NCI-H2196 (cell line): ENCODE measurements around the gene CNTLN.
A peak's percentile ranks its signal among the peaks of the same experiment; 100 is the strongest.
"Not testable (repeated sequence)": the region's sequence is repeated elsewhere in the genome, so short reads cannot be mapped to it uniquely, and the experiment has no call there.

Source experiments
- DNase-seq: peaks from one replicate; lab custom pipeline; 2025; ENCODE audit not compliant: unreplicated experiment; lab: John Stamatoyannopoulos, UW

The CNTLN gene

GRCh38 chr9:17401858-17402257 lies 267.0 kb downstream of the CNTLN start:
- no peak for DNase-seq

- DNase-seq: no peak
Observed at GRCh38 chr9:17402309-17402708, 267.5 kb downstream of the CNTLN start.

GRCh38 chr9:17403539-17403938 lies 268.7 kb downstream of the CNTLN start:
- DNase-seq: no peak

GRCh38 chr9:17414986-17415385 lies 280.1 kb downstream of the CNTLN start:
- DNase-seq: no peak

GRCh38 chr9:17422994-17423680 lies 288.3 kb downstream of the CNTLN start:
- DNase-seq: peak; percentile 6

GRCh38 chr9:17423681-17424011 lies 288.8 kb downstream of the CNTLN start:
- no peak for DNase-seq

GRCh38 chr9:17425384-17425783 lies 290.5 kb downstream of the CNTLN start:
- no peak for DNase-seq

GRCh38 chr9:17433526-17433925 lies 298.7 kb downstream of the CNTLN start:
- DNase-seq: no peak

GRCh38 chr9:17436854-17437253 lies 302.0 kb downstream of the CNTLN start:
- DNase-seq: no peak

- no peak for DNase-seq
Observed at GRCh38 chr9:17437813-17438212, 303.0 kb downstream of the CNTLN start.

- DNase-seq: not testable (repeated sequence)
Observed at GRCh38 chr9:17445126-17445525, 310.3 kb downstream of the CNTLN start.

GRCh38 chr9:17453751-17454150 lies 318.9 kb downstream of the CNTLN start:
- DNase-seq: no peak

GRCh38 chr9:17462869-17463464 lies 328.1 kb downstream of the CNTLN start:
- peak; percentile 65 for DNase-seq

GRCh38 chr9:17470036-17470813 lies 335.4 kb downstream of the CNTLN start:
- DNase-seq: no peak

- no peak for DNase-seq
Observed at GRCh38 chr9:17472126-17472525, 337.3 kb downstream of the CNTLN start.

- DNase-seq: no peak
Observed at GRCh38 chr9:17476401-17476800, 341.6 kb downstream of the CNTLN start.

- no peak for DNase-seq
Observed at GRCh38 chr9:17477816-17478215, 343.0 kb downstream of the CNTLN start.

- DNase-seq: no peak
Observed at GRCh38 chr9:17480966-17481365, 346.1 kb downstream of the CNTLN start.

GRCh38 chr9:17481565-17481964 lies 346.7 kb downstream of the CNTLN start:
- DNase-seq: no peak

- no peak for DNase-seq
Observed at GRCh38 chr9:17484906-17485305, 350.1 kb downstream of the CNTLN start.

GRCh38 chr9:17486396-17486795 lies 351.6 kb downstream of the CNTLN start:
- DNase-seq: no peak

GRCh38 chr9:17487467-17487866 lies 352.6 kb downstream of the CNTLN start:
- DNase-seq: no peak
